ENCODE measurements around the gene ARAP2.

ARAP2 gene

DNA sequence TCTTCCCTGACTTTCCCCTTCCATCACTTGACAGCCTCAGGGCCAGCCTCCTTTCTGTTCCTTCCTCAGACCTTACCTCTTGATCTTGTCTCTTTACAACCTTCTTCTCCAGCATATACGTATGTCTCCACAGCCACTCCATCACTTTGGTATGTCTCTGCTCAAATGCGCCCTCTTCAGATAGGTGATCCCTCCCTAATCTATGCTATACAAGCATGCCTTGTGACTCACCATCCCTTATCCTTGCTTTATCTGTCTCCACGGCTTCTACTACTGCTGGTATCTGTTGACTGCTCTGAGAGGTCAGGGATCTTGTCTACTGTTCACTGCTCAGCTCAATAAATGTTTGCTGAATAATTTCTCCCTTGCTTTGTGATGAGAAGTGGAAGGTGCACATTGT is 9.0 kb downstream of the ARAP2 start:
- no peak overlapping the region for H3K9ac ChIP-seq (ENCODE audit: low read depth, low read length, poor library complexity, severe bottlenecking)
- 0 out of 2 replicates have a peak, but pooled peaks cover 4% of the 10 kb centered on the region for H3K36me3 ChIP-seq (ENCODE audit: insufficient read depth, low read length)
- no peak overlapping the region for H2AFZ ChIP-seq (ENCODE audit: low read length)
- no peak overlapping the region for H3K4me3 ChIP-seq (ENCODE audit: low read length, poor library complexity, severe bottlenecking)
- peaks cover 87% of the 10 kb centered on the region for H3K79me2 ChIP-seq (ENCODE audit: insufficient read depth, low read length)
- H3K4me1 ChIP-seq (ENCODE audit: insufficient read depth, low read length, poor library complexity, severe bottlenecking): peaks cover 47% of the 10 kb centered on the region
- H3K9me2 ChIP-seq (replicated peaks; ENCODE audit: low read depth, low read length): no peaks in the 10 kb centered on the region
- peaks cover 10% of the 10 kb centered on the region for H4K20me1 ChIP-seq (ENCODE audit: insufficient read depth, low read length, poor library complexity, severe bottlenecking)
- no peak for TF ChIP-seq EZH2phosphoT487 (IDR thresholded peaks at IDR 0.05; ENCODE audit: borderline replicate concordance)
- TF ChIP-seq, protein P1, sequence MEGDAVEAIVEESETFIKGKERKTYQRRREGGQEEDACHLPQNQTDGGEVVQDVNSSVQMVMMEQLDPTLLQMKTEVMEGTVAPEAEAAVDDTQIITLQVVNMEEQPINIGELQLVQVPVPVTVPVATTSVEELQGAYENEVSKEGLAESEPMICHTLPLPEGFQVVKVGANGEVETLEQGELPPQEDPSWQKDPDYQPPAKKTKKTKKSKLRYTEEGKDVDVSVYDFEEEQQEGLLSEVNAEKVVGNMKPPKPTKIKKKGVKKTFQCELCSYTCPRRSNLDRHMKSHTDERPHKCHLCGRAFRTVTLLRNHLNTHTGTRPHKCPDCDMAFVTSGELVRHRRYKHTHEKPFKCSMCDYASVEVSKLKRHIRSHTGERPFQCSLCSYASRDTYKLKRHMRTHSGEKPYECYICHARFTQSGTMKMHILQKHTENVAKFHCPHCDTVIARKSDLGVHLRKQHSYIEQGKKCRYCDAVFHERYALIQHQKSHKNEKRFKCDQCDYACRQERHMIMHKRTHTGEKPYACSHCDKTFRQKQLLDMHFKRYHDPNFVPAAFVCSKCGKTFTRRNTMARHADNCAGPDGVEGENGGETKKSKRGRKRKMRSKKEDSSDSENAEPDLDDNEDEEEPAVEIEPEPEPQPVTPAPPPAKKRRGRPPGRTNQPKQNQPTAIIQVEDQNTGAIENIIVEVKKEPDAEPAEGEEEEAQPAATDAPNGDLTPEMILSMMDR (conservative IDR thresholded peaks at IDR 0.05; ENCODE audit: low read length): peak; percentile 64
- peak overlapping the region; percentile 1 for H3K4me2 ChIP-seq (ENCODE audit: low read depth, low read length, poor library complexity, severe bottlenecking)
- H3F3A ChIP-seq (ENCODE audit: low read depth): peaks cover 3% of the 10 kb centered on the region; the same call in 1 of the 2 replicates
- no peaks in the 10 kb centered on the region for H3K27me3 ChIP-seq (ENCODE audit: insufficient read depth, low read length, poor library complexity, severe bottlenecking)
- no peaks in the 10 kb centered on the region for H3K9me3 ChIP-seq (ENCODE audit: insufficient read depth, low read depth, low read length)

DNA sequence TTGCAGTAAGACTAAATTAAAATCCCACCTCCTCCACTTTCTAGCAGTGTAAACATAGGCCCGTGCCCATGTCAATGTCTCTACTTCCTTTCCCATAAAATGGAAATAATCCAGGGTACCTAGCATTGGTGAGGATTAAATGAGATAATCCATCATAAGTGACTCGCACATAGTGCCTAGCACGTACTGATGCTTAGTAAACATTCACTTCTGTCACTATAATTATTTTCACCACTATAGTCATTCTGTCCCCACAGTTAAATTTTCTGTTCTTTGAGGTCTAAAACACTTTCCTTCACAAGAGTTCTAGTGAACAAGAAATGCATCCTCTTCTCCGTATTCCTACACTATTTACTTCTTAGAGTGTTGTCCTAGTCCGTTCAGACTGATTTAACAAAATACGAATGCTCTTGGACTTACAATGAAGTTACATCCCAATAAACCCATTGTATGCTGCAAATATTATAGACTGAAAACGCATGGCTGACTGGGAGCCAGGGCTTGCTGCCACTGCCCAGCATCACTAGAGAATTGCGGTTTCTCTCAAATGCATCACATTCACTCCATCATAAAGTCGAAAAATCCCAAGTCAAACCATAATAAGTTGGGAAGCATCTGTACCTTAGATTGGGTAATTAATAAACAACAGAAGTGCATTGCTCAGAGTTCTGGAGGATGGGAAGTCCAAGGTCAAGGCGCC is 10.6 kb downstream of the ARAP2 start:
- no peak overlapping the region for H3K4me2 ChIP-seq (ENCODE audit: low read depth, low read length, poor library complexity, severe bottlenecking)
- H2AFZ ChIP-seq (ENCODE audit: low read length): no peak overlapping the region
- H3K4me1 ChIP-seq (ENCODE audit: insufficient read depth, low read length, poor library complexity, severe bottlenecking): peaks cover 37% of the 10 kb centered on the region
- no peak overlapping the region for H3K4me3 ChIP-seq (ENCODE audit: low read length, poor library complexity, severe bottlenecking)
- TF ChIP-seq EZH2phosphoT487 (IDR thresholded peaks at IDR 0.05; ENCODE audit: borderline replicate concordance): no peak
- TF ChIP-seq, protein P1 (conservative IDR thresholded peaks at IDR 0.05; ENCODE audit: low read length): no peak
- H3K9me2 ChIP-seq (replicated peaks; ENCODE audit: low read depth, low read length): no peaks in the 10 kb centered on the region
- no peaks in the 10 kb centered on the region for H3K27me3 ChIP-seq (ENCODE audit: insufficient read depth, low read length, poor library complexity, severe bottlenecking)
- H3F3A ChIP-seq (ENCODE audit: low read depth): peaks cover 3% of the 10 kb centered on the region; the same call in 1 of the 2 replicates
- H3K9ac ChIP-seq (ENCODE audit: low read depth, low read length, poor library complexity, severe bottlenecking): no peak overlapping the region
- H3K9me3 ChIP-seq (ENCODE audit: insufficient read depth, low read depth, low read length): no peaks in the 10 kb centered on the region
- peaks cover 80% of the 10 kb centered on the region for H3K79me2 ChIP-seq (ENCODE audit: insufficient read depth, low read length)
- H3K36me3 ChIP-seq (ENCODE audit: insufficient read depth, low read length): 0 out of 2 replicates have a peak, but pooled peaks cover 4% of the 10 kb centered on the region
- peaks cover 10% of the 10 kb centered on the region for H4K20me1 ChIP-seq (ENCODE audit: insufficient read depth, low read length, poor library complexity, severe bottlenecking)

DNA sequence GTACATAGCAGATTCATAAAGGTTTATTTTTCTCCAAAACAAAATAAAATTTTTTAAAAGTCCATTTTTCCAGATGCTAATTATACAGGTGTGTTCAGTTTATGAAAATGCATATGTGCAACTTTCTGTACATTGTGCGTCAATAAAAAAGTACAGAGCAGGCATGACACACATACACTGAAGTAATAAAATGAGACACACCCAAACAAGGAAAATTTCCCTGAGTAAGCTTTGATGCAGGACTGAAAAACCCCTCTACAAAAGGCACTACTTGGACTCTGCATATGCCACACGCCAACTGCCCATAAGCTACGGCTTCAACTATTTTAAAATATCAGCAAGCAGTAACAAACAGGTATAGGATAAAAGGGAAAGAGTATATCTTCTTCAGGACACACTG is 13.8 kb downstream of the ARAP2 start:
- Histone ChIP-seq H3F3A (ENCODE audit: low read depth) (no peaks in the 10 kb centered on the region), H3K4me2 (ENCODE audit: low read depth, low read length, poor library complexity, severe bottlenecking) (no peak overlapping the region), H3K27me3 (ENCODE audit: insufficient read depth, low read length, poor library complexity, severe bottlenecking) (no peaks in the 10 kb centered on the region), H3K79me2 (ENCODE audit: insufficient read depth, low read length) (peaks cover 85% of the 10 kb centered on the region), H2AFZ (ENCODE audit: low read length) (no peak overlapping the region), H3K4me3 (ENCODE audit: low read length, poor library complexity, severe bottlenecking) (no peak overlapping the region), H3K36me3 (ENCODE audit: insufficient read depth, low read length) (no peaks in the 10 kb centered on the region), H3K9me3 (ENCODE audit: insufficient read depth, low read depth, low read length) (no peaks in the 10 kb centered on the region), H3K9me2 (replicated peaks; ENCODE audit: low read depth, low read length) (no peaks in the 10 kb centered on the region), H3K4me1 (ENCODE audit: insufficient read depth, low read length, poor library complexity, severe bottlenecking) (peaks cover 34% of the 10 kb centered on the region), H3K9ac (ENCODE audit: low read depth, low read length, poor library complexity, severe bottlenecking) (no peak overlapping the region), H4K20me1 (ENCODE audit: insufficient read depth, low read length, poor library complexity, severe bottlenecking) (peaks cover 4% of the 10 kb centered on the region)
- no peak for TF ChIP-seq EZH2phosphoT487 (IDR thresholded peaks at IDR 0.05; ENCODE audit: borderline replicate concordance)
- TF ChIP-seq, protein P1 (conservative IDR thresholded peaks at IDR 0.05; ENCODE audit: low read length): no peak

Data from Loucy (cell line).